Smooth muscle cell (in vitro differentiated cells): Measurements from ENCODE around the gene CHTOP. TPM values are rescaled to one million over a fixed set of nuclear protein-coding genes. Genes with fewer than 3 reads are reported as not detected.

Source experiments
- DNase-seq: peaks from one replicate; lab custom pipeline; 2025; ENCODE audit not compliant: unreplicated experiment; lab: John Stamatoyannopoulos, UW
- H2AFZ ChIP-seq: fragments of 200-600 bp; sonication (generic); 2 replicates; pipeline ENCODE4 v1.6.0; 2016; ENCODE audit warnings: antibody characterized with exemption, low read depth, mild to moderate bottlenecking
- H3F3A ChIP-seq: fragments of 200-600 bp; sonication (generic); 2 replicates; pipeline ENCODE4 v1.6.0; 2017; ENCODE audit warnings: antibody characterized with exemption, low read depth
- H3K27ac ChIP-seq: fragments of 200-600 bp; sonication (generic); 2 replicates; pipeline ENCODE4 v1.5.1; 2016; ENCODE audit warnings: low read depth, mild to moderate bottlenecking
- H3K27me3 ChIP-seq: fragments of 200-600 bp; sonication (generic); 2 replicates; pipeline ENCODE4 v1.6.1; 2016; ENCODE audit warnings: low read depth, mild to moderate bottlenecking
- H3K36me3 ChIP-seq: fragments of 200-600 bp; sonication (generic); 2 replicates; pipeline ENCODE4 v1.5.1; 2016; ENCODE audit warnings: low read depth
- H3K4me1 ChIP-seq: fragments of 200-600 bp; sonication (generic); 2 replicates; pipeline ENCODE4 v1.5.1; 2016; ENCODE audit warnings: low read depth
- H3K4me2 ChIP-seq: fragments of 200-600 bp; sonication (generic); 2 replicates; pipeline ENCODE4 v1.6.0; 2016; ENCODE audit warnings: mild to moderate bottlenecking
- H3K4me3 ChIP-seq: fragments of 200-600 bp; sonication (generic); 2 replicates; pipeline ENCODE4 v1.5.1; 2016; ENCODE audit warnings: mild to moderate bottlenecking
- H3K79me2 ChIP-seq: fragments of 200-600 bp; sonication (generic); 2 replicates; pipeline ENCODE4 v1.6.0; 2016; ENCODE audit warnings: low read depth, mild to moderate bottlenecking
- H3K9ac ChIP-seq: fragments of 200-600 bp; sonication (generic); 2 replicates; pipeline ENCODE4 v1.6.0; 2016; ENCODE audit warnings: low read depth
- H3K9me3 ChIP-seq: fragments of 200-600 bp; sonication (generic); replicated peaks from 2 replicates; pipeline ENCODE4 v1.5.1; 2016; ENCODE audit warnings: low read depth
- H4K20me1 ChIP-seq: fragments of 200-600 bp; sonication (generic); 2 replicates; pipeline ENCODE4 v1.6.0; 2016; ENCODE audit warnings: low read depth
- CTCF ChIP-seq: fragments of 200-600 bp; sonication (generic); IDR thresholded peaks from 2 replicates; pipeline ENCODE4 v1.5.1; 2017; ENCODE audit warnings: borderline replicate concordance, mild to moderate bottlenecking, antibody characterized with exemption; ENCODE audit not compliant: insufficient read depth, poor library complexity, severe bottlenecking
- WGBS: methylation state at CpG from one replicate; pipeline ENCODE4 v1.1.7; 2016; ENCODE audit warnings: low lambda C conversion rate; 5-methylcytosine and 5-hydroxymethylcytosine counted together
- microRNA-seq: library from miRNA; unstranded; fragments of <30 nt; microRNA quantifications from one replicate; pipeline ENCODE4, GENCODE V29; 2016; ENCODE audit warnings: borderline number of aligned reads
- polyA plus RNA-seq: library from polyadenylated mRNA; unstranded; fragments of >200 nt; fragmentation: Nextera tagmentation; extraction: Ambion mirVana; gene quantifications from 2 replicates; pipeline ENCODE4 v1.2.1, GENCODE V29; 2016
- small RNA-seq: library from RNA; depleted of rRNA; stranded (forward); fragments of <200 nt; gene quantifications from one replicate; pipeline ENCODE3, GENCODE V24; 2014
- total RNA-seq: library from RNA; depleted of rRNA; stranded (reverse); fragments of >200 nt; gene quantifications from 2 replicates; pipeline ENCODE4 v1.2.3, GENCODE V29; 2014

CHTOP gene
- total and polyA plus RNA-seq, 2 experiments from 2014 or later, result 47.8 to 50.2 TPM

GRCh38 chr1:153688276-153688675 is 54.4 kb downstream of the CHTOP start:
- H3K36me3 ChIP-seq, result no peaks in the 10 kb centered on the region
- no peak overlapping the region for H2AFZ ChIP-seq
- H4K20me1 ChIP-seq, result no peaks in the 10 kb centered on the region
- no peak for DNase-seq
- no peaks in the 10 kb centered on the region for H3K79me2 ChIP-seq
- no peaks in the 10 kb centered on the region for H3K4me1 ChIP-seq
- no peak overlapping the region for H3K4me3 ChIP-seq
- no peaks in the 10 kb centered on the region for H3K9me3 ChIP-seq
- WGBS, result 85% methylated on average over 7 of the region's 7 CpGs
- H3K4me2 ChIP-seq, result no peak overlapping the region
- H3K27me3 ChIP-seq, result no peaks in the 10 kb centered on the region
- H3K9ac ChIP-seq, result no peak overlapping the region
- H3K27ac ChIP-seq, result no peak overlapping the region
- no peaks in the 10 kb centered on the region for H3F3A ChIP-seq
- TF ChIP-seq CTCF, result no peak

DNA sequence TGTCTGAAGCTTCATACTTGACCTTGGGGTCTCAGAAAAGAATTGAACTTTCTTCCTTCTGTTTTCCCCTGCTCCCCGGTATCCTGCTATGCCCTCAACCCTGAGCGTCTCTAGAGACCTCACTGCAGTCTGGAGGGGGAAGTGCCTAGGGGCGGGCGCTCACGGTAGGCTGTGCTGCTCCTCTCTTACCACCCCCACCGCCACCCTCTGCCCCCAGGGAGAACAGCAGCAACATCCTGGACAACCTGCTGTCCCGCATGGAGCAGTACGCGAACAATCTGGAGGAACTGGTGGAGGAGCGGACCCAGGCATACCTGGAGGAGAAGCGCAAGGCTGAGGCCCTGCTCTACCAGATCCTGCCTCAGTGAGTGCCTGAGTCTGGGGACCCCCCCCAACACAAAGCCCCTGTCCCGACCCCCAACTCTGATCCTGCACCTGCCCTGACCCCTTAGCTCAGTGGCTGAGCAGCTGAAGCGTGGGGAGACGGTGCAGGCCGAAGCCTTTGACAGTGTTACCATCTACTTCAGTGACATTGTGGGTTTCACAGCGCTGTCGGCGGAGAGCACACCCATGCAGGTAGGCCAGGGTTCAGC is 55.0 kb downstream of the CHTOP start:
- H3K27me3 ChIP-seq, result no peaks in the 10 kb centered on the region
- no peak overlapping the region for H3K4me3 ChIP-seq
- H2AFZ ChIP-seq, result no peak overlapping the region
- no peaks in the 10 kb centered on the region for H3K36me3 ChIP-seq
- H3K4me1 ChIP-seq, result no peaks in the 10 kb centered on the region
- no peak overlapping the region for H3K27ac ChIP-seq
- whole genome bisulfite sequencing, result 89% methylated on average over 17 of the region's 18 CpGs
- DNase-seq, result no peak
- H3K9ac ChIP-seq, result no peak overlapping the region
- no peak for TF ChIP-seq CTCF
- no peaks in the 10 kb centered on the region for H4K20me1 ChIP-seq
- H3F3A ChIP-seq, result no peaks in the 10 kb centered on the region
- H3K9me3 ChIP-seq, result no peaks in the 10 kb centered on the region
- H3K79me2 ChIP-seq, result no peaks in the 10 kb centered on the region
- H3K4me2 ChIP-seq, result no peak overlapping the region

DNA sequence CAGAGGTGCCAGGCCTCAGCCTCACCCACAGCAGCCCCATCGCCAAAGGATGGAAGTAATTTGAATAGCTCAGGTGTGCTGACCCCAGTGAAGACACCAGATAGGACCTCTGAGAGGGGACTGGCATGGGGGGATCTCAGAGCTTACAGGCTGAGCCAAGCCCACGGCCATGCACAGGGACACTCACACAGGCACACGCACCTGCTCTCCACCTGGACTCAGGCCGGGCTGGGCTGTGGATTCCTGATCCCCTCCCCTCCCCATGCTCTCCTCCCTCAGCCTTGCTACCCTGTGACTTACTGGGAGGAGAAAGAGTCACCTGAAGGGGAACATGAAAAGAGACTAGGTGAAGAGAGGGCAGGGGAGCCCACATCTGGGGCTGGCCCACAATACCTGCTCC is 59.6 kb downstream of the CHTOP start:
- H3F3A ChIP-seq, result no peaks in the 10 kb centered on the region
- DNase-seq, result no peak
- H3K27me3 ChIP-seq, result no peaks in the 10 kb centered on the region
- no peak overlapping the region for H3K4me3 ChIP-seq
- no peaks in the 10 kb centered on the region for H3K36me3 ChIP-seq
- peaks cover 10% of the 10 kb centered on the region for H3K4me1 ChIP-seq
- H3K9ac ChIP-seq, result no peak overlapping the region
- no peak for TF ChIP-seq CTCF
- H2AFZ ChIP-seq, result no peak overlapping the region
- H3K9me3 ChIP-seq, result no peaks in the 10 kb centered on the region
- no peak overlapping the region for H3K27ac ChIP-seq
- H4K20me1 ChIP-seq, result no peaks in the 10 kb centered on the region
- WGBS, result 83% methylated on average over 4 of the region's 4 CpGs
- no peak overlapping the region for H3K4me2 ChIP-seq
- no peaks in the 10 kb centered on the region for H3K79me2 ChIP-seq

Small RNA genes lying within 50 kb of the gene (microRNA-seq; reads per million reads assigned to microRNA genes)
- not detected for gene MIR8083

Small RNA genes lying within 50 kb of the gene (small RNA-seq; reads per million reads assigned to genes)
- gene MIR8083, result not detected

Other genes starting within 250 kb of the CHTOP start
- not detected in 2 replicates for gene S100A8, start 243.0 kb upstream of the CHTOP start, total RNA-seq
- 0.79 TPM in 1 of 2 replicates, not detected in the other for gene S100A8, start 243.0 kb upstream of the CHTOP start, polyA plus RNA-seq
- not detected in 2 replicates for gene S100A7A, start 217.5 kb upstream of the CHTOP start, total RNA-seq
- not detected in 2 replicates for gene S100A7A, start 217.5 kb upstream of the CHTOP start, polyA plus RNA-seq
- not detected in 2 replicates for gene S100A7, start 173.4 kb upstream of the CHTOP start, total RNA-seq
- not detected in 2 replicates for gene S100A7, start 173.4 kb upstream of the CHTOP start, polyA plus RNA-seq
- gene S100A6, start 98.1 kb upstream of the CHTOP start, total RNA-seq, result 410 and 499 TPM in 2 replicates
- 1,358 and 1,471 TPM in 2 replicates for gene S100A6, start 98.1 kb upstream of the CHTOP start, polyA plus RNA-seq
- gene S100A5, start 93.1 kb upstream of the CHTOP start, total RNA-seq, result 1.6 and 5.7 TPM in 2 replicates
- 4.8 and 6.2 TPM in 2 replicates for gene S100A5, start 93.1 kb upstream of the CHTOP start, polyA plus RNA-seq
- gene S100A4, start 88.3 kb upstream of the CHTOP start, total RNA-seq, result 1,139 and 1,222 TPM in 2 replicates
- 1,491 and 1,802 TPM in 2 replicates for gene S100A4, start 88.3 kb upstream of the CHTOP start, polyA plus RNA-seq
- gene S100A3, start 84.8 kb upstream of the CHTOP start, total RNA-seq, result 11.2 and 13.9 TPM in 2 replicates
- gene S100A3, start 84.8 kb upstream of the CHTOP start, polyA plus RNA-seq, result 18.0 and 19.8 TPM in 2 replicates
- 2.3 and 7.3 TPM in 2 replicates for gene S100A2, start 68.2 kb upstream of the CHTOP start, total RNA-seq
- gene S100A2, start 68.2 kb upstream of the CHTOP start, polyA plus RNA-seq, result 16.6 and 20.4 TPM in 2 replicates
- gene S100A16, start 20.9 kb upstream of the CHTOP start, total RNA-seq, result 198 and 238 TPM in 2 replicates
- 302 and 358 TPM in 2 replicates for gene S100A16, start 20.9 kb upstream of the CHTOP start, polyA plus RNA-seq
- 20.1 and 25.1 TPM in 2 replicates for gene S100A14, start 17.7 kb upstream of the CHTOP start, total RNA-seq
- 11.0 and 32.7 TPM in 2 replicates for gene S100A14, start 17.7 kb upstream of the CHTOP start, polyA plus RNA-seq
- 150 and 158 TPM in 2 replicates for gene S100A13, start 6.6 kb upstream of the CHTOP start, total RNA-seq
- 474 and 498 TPM in 2 replicates for gene S100A13, start 6.6 kb upstream of the CHTOP start, polyA plus RNA-seq
- gene S100A1, start 5.6 kb upstream of the CHTOP start, total RNA-seq, result 8.3 TPM in 1 of 2 replicates, not detected in the other
- gene S100A1, start 5.6 kb upstream of the CHTOP start, polyA plus RNA-seq, result 0.46 and 1.0 TPM in 2 replicates
- 37.6 and 65.5 TPM in 2 replicates for gene SNAPIN, start 24.6 kb downstream of the CHTOP start, total RNA-seq
- 48.1 and 52.0 TPM in 2 replicates for gene SNAPIN, start 24.6 kb downstream of the CHTOP start, polyA plus RNA-seq
- 201 and 206 TPM in 2 replicates for gene ILF2, start 36.9 kb downstream of the CHTOP start, total RNA-seq
- gene ILF2, start 36.9 kb downstream of the CHTOP start, polyA plus RNA-seq, result 194 and 241 TPM in 2 replicates
- gene NPR1, start 44.6 kb downstream of the CHTOP start, total RNA-seq, result 0.09 and 0.54 TPM in 2 replicates
- gene NPR1, start 44.6 kb downstream of the CHTOP start, polyA plus RNA-seq, result 0.24 and 0.40 TPM in 2 replicates
- gene INTS3, start 94.0 kb downstream of the CHTOP start, total RNA-seq, result 33.6 and 34.8 TPM in 2 replicates
- gene INTS3, start 94.0 kb downstream of the CHTOP start, polyA plus RNA-seq, result 22.3 and 27.6 TPM in 2 replicates
- 14.8 and 21.3 TPM in 2 replicates for gene SLC27A3, start 141.3 kb downstream of the CHTOP start, total RNA-seq
- 36.0 and 41.0 TPM in 2 replicates for gene SLC27A3, start 141.3 kb downstream of the CHTOP start, polyA plus RNA-seq